Stimulated activated CD8-positive, alpha-beta memory T cell treated with anti-CD3 and anti-CD28 coated beads, Interleukin-4, amount 100 ng/mL, for 1 hour (primary cell): ENCODE measurements around the gene SLC16A4.

Experiments
- DNase-seq, 2 donors: peaks; one replicate each; pipeline ENCODE4 v3.0.0-alpha.2; 2020; ENCODE audit warnings: low read depth in 2 of 2, low spot score in 1 of 2

Gene SLC16A4

DNA sequence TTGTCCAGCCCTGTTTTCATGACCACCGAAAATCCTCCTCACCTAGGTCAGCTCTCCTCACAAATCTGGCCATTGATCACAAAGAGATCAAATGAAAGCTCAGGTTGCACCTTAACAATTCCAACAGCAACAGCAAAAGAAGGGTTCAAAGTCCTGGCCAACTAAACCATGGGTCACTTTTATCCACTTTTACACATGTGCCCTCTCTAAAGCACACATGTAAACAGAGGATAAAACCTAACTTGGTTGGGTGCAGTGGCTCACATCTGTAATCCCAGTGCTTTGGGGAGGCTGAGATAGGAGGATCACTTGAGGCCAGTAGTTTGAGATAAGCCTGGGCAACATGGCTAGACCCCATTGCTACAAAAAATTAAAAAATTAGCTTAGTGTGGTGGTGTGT, 55.6 kb downstream of the SLC16A4 start:
- no peak for DNase-seq

DNA sequence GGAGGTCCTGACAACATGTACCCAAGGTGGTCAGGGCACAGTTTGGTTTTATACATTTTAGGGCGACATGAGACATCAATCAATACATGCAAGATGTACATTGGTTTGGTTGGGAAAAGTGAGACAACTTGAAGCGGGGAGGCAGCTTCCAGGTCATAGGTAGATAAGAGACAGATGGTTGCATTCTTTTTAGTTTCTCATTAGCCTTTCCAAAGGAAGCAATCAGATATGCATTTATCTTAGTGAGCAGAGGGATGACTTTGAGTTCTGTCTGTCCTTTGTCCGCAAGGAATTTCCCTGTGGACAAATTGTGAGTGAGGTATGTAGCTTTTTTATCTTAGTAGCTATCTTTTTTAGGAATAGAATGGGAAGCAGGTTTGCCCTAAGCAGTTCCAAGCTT, 62.1 kb downstream of the SLC16A4 start:
- no peak for DNase-seq

DNA sequence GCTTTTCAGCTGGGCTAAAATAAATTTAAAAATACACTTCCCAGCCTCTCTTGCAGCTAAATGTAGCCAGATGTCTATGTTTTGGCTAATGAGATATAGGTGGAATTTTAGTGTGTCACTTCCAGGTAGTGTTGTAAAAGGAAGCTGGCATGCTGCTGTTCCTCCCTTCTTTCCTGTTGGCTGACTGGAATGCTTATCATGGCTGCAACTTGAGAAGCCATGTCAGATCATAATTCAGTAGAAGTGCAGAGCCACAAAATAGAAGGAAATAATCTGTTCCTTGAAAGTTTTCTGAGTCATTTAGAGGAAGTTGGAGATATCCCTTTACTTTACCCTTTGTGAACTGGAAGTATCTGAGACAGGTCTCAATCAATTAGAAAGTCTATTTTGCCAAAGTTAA, 62.6 kb downstream of the SLC16A4 start:
- no peak for DNase-seq

DNA sequence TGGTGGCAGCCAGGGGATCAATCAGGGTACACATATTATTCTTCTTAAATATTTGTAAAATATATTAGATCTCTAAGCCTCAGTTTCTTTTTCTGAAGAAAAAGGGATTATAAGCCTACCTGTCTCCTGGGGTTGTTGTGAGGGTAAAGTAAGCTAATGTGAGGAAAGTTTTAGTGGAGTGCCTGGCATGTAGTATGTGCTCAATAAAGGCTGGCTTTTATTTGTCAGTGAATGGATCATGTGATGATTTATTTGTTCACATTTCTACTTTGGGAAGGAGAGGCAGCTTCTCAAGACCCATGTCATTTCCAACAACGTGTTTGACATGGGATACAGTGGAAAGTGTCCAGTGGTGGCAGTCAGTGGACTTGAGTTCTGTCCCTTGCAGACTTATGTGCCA, 64.0 kb downstream of the SLC16A4 start:
- DNase-seq = no peak

DNA sequence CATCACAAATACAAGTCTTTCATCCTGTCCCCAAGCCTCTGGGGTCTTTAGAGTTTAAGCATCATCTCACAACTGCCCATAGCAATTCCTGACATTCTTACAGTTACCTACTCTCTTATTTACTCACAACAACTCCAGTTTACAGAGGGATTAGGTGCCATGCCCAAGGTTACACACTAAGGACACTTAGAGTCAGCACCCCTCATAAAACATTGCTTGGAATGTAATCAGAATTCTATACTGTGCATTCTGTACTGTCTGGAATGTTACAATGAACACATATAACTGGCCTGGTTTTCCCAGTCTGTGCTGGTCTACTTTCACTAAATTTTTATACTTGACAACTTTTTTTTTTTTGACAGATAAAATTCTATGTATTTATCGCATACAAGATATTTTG, 66.2 kb downstream of the SLC16A4 start:
- DNase-seq = no peak

DNA sequence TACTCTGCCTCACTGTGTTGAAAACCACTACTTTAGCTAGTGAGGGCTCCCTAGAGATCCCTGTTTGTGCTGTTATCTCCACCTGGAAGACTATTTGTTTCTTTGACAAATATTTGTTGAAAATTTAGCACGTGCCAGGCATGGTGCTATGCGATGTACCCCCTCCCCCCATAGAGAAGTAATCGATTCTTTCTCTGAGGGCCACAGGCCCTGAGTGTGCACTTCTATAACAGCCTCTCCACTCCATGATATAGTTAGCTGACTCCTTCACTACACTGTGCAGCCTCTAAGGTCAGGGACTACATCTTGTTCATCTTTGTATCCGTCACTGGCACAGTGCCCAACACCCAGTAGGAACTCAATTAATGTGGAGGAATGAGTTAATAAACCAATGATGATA, 69.0 kb downstream of the SLC16A4 start:
- DNase-seq = no peak

DNA sequence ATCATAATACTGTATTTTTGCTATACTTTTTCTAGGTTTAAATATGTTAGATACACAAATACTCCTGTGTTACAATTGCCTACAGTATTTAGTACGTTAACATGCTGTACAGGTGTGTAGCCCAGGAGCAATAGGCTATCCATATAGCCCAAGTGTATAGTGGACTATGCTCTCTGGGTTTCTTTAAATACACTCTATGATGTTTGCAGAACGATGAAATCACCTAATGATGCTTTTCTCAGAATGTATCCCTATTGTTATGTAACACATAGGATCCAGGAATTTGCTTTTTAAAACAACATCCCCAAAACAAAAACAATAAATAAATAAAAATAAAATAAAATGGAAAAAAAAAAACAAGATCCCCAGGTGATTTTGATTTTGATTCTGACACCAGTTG, 69.8 kb downstream of the SLC16A4 start:
- DNase-seq = no peak

DNA sequence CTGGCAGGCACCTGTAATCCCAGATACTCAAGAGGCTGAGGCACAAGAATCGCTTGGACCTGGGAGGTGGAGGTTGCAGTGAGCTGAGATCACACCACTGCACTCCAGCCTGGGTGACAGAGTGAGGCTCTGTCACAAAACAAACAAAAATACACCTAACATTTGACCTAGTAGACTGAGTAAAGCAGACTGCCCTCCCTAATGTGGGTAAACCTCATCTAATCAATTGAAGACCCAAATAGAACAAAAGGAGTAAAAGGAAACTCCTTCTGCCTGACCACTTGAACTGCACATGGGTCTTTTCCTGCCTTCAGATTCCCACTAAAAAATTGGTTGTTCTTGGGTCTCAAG, 70.7 kb downstream of the SLC16A4 start:
- DNase-seq = no peak

DNA sequence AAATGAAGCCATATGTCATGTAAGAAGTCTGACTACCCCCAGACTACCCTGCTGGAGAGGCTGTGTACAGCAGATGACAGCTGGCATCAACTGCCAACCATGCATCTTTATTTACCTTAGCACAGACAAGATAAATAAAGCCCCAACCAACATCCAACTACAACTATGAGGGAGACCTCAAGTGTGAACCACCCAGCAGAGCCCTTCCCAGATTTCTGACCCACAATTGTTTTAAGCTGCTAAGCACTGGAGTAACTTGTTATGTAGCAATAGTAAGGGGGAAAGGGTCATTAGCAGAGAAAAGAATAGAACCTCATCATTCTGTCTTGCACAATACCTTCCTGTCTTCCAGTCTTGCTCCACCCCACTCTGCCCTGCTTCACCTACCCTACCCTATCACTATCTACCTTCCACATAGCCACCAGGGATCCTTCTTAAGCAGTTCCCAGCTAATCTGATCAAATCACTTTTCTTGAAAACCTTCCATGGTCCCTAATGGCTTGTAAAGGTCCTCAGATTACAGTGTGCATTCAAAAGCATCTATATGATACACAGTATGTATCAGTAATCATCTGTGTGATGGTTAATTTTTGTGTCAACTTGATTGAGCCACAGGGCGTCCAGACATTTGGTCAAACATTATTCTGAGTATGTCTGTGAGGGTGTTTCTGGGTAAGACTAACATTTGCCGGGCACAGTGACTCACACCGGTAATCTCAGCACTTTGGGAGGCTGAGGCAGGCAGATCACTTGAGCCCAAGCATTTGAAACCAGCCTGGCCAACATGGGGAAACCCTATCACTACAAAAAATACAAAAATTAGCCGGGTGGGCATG, 71.3 kb downstream of the SLC16A4 start:
- DNase-seq = no peak

DNA sequence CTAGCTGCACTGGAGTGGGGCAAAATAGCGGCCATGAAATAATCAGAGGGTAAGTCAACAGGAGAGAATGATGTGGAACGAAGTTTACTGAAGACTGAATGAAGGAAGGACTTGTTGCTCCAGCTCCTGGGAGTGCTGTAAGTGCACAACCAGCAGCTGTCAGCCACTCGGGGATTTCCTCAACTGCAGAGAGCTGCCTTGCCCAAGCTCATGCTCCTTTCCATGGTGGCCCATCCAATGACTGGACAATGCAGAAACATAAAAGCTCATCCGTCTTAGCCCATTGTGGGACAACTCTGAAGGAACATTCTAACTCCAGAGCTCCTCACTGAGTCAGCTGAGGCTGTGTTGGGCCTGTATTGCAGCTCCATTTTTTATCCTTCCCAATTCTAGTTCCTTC, 72.8 kb downstream of the SLC16A4 start:
- DNase-seq = no peak

DNA sequence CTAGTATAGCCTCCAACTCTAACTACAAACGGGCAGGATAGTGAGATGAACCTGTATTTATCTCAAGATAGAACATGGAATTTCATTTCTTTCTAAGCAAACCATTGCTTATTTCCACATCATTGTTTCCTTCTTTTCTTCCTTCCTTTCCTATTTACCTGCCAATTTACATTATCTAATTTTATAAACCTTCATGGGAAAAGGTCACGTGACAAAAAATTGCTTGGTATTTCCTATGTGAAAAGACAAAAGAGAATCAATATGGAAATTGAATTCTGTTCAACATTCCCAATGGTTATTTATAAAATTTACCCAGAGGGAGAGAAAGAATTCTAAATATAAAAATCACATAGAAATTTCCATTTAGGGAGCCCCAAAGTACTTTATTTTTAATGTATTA, 74.1 kb downstream of the SLC16A4 start:
- no peak for DNase-seq
